Fibroblast of gingiva (primary cell): Measurements from ENCODE around the gene GARIN3.
A peak's percentile ranks its signal among the peaks of the same experiment; 100 is the strongest.
"Not testable (repeated sequence)": the region's sequence is repeated elsewhere in the genome, so short reads cannot be mapped to it uniquely, and the experiment has no call there.

ENCODE experiments used
- DNase-seq: peaks from one replicate; pipeline ENCODE4 v3.0.0-alpha.2; 2011; ENCODE audit warnings: low read depth

The GARIN3 gene

DNA sequence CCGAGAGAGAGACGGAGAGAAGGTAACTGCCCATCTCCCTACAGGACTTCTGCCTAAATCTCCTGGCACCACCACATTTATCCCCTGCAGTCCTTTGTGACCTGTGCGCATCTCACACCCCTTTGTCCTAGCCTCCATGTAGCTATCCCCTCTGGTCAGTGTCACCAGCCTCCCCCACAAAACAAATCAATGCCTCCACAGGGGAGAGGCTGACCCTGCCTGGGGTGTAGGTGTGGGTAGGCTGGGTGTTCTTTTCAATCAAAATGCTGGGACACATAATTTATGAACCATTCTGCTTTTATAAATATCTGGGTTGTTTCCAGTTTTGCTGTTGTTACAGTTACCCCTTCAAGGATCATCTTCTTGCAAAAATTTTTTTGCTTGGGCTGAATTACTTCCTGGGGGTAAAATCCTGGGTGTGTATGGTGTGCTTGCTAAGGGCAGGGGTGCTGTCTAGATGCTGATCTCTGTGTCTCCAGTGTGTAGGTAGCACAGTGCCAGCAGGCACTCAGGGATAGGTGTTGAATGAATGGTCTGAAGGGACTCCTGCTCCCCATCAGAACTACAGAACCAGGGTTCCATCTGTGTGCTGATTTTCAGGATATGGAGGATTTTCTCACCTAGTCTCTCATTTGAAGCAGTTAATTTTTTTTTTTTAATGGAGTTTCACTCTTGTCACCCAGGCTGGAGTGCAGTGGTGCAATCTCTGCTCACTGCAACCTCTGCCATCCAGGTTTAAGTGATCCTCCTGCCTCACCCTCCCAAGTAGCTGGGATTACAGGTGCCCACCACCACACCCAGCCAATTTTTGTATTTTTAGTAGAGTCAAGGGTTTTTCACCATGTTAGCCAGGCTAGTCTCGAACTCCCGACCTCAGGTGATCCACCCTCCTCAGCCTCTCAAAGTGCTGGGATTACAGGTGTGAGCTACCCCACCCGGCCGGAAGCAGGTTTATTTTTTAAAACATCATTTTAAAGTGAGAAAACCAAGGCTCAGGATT lies at the start of gene GARIN3:
GARIN3 (minus strand) TSS at position 51 of the 1,000 bp plus-strand sequence. CDS start 96 bp downstream, outside the sequence.
- no peak for DNase-seq

DNA sequence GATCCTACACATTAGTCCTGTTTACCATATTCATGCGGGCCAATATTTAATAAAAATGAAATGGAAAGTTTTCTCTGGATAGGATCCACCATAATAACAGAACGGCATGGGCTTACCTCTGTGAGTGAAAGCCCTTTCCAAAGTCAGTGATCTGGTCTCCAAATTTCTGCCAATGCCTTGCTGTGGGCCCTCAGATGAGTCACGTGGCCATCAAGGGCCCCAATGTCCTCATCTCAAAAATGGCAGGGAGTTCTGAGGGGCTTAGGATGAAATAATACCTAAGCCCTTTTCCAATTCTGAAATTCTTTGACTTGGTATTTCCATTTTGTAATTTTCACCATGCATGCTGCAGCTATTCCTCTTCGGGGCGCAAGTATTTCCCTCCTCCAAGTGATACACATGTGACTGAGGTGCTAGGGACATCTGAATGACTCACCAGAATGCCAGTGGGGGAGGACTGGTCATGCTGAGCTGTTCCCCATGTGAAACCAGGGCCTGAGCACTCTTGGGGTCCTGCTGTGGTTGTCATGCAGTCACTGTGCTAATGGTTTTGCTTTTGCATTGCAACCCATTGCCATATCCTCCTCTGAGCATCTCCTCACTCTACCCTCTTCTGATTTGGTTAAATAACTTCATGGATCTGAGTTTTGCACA lies 49.6 kb upstream of the GARIN3 start:
- DNase-seq: no peak

DNA sequence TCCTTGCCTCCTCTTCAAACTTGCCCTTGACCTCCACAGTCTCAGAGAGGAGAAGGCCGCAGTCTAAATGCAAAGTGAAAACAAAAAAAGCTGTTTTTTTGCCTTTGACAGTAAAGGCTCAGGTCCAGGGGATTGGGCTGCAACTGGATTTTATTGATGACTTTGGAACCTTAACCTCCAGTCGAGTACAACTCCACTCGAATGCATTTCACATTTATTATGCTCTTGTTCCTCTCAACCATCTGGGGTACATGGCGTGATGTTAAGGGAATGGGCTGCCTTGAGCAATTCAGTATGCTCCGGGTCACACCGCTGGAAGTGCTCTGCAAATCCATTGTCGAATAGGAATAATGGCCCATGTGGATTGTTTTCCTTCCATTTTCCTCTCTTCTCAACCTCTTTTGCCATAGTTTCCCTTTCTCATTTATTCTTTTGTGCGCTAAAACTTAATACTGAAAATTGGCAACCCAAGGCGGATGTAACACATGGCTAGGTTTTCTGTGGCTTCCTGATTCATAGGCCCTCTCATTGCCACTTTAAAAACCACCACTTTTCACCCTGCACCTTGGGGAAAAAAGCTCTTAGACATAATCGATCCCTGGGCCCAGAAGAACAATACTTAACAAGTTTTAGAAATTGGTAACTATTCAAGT lies 48.9 kb upstream of the GARIN3 start:
- DNase-seq: no peak

DNA sequence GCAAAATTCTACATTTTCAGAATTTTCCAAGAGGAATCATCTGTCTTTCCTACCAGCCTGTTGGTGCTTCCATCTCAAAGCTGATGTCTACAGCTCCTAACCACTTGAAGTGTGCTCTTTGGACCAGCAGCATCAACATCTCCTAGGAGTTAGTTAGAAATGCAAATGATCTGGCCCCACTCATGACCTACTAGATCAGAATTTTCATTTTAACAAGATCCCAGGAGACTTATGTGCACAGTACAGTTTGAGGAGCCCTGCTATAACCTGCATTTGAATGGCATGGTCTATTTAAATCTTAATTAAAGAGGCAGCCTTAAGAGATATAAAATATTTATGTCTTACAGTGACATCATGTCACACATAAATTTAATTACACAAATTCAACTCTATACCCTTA lies 48.4 kb upstream of the GARIN3 start:
- no peak for DNase-seq

DNA sequence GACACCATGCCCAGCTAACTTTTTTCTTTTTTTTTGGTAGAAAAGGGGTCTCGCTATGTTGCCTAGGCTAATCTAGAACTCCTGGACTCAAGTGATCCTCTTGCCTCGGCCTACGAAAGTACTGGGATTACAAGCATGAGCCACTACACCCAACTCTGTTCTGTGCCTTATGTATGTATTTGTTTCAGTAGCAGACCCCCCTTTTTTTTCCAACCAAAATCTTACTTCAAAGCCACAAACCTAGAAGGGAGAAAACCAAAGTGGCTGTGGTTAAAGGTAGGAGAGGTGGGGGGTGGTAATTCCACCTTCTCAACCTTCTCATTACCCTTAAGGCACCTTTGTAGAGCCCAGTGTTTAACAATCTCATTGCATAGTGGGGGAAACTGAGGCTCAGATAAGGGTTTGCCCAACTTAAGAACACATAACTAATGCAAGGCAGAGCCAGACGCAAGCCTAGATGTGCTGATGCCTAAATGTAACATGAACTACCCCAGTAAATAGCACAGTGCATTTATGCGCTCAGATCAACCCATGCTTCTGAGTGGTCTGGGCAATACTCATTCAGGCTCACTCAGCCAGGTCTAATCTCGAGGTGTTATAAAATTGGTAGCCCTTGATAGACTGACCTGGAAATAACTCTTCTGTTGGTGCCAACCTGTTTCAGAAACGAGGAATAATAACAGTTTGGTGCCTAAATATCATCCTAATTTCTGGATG lies 47.6 kb upstream of the GARIN3 start:
- no peak for DNase-seq

DNA sequence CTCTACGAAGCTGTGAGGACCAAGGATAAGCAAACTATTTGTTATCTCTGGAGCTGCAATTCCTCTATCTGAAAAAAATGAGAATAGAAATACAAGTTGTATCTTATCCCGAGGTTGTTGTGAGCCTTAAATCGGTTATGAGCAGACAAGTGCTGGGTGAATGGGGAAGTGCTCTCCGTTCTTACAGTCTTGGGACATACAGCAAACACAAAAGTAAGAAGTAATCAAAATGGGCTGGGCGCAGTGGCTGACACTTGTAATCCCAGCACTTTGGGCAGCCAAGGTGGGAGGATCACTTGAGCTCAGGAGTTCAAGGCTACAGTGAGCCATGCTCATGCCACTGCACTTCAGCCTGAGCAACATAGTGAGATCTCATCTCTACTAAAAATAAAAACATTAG lies 46.2 kb upstream of the GARIN3 start:
- no peak for DNase-seq

DNA sequence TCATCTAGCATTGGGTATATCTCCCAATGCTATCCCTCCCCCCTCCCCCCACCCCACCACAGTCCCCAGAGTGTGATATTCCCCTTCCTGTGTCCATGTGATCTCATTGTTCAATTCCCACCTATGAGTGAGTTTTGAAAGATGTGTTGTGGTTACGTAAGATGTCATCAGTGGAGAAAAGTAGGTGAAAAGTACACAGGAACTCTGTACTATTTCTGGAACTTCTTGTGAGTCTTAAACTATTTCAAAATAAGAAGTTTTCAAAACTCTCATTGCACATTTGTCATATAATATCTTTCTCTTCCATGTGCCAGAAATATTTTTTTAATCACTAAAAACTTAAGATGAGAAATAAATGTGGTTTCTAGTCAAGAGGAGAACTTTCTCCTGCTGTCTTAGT lies 44.6 kb upstream of the GARIN3 start:
- DNase-seq: peak; percentile 71

DNA sequence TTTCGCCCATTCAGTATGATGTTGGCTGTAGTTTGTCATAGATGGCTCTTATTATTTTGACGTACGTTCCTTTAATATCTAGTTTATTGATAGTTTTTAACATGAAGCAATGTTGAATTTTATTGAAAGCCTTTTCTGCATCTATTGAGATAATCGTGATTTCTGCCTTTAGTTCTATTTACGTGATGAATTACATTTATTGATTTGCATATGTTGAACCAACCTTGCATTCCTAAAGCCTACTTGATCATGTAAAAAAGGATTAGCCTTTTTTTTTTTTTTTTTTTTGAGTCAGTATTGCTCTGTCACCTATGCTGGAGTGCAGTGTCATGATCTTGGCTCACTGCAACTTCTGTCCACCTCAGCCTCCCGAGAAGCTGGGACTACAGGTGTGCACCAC lies 39.6 kb upstream of the GARIN3 start:
- DNase-seq: no peak

DNA sequence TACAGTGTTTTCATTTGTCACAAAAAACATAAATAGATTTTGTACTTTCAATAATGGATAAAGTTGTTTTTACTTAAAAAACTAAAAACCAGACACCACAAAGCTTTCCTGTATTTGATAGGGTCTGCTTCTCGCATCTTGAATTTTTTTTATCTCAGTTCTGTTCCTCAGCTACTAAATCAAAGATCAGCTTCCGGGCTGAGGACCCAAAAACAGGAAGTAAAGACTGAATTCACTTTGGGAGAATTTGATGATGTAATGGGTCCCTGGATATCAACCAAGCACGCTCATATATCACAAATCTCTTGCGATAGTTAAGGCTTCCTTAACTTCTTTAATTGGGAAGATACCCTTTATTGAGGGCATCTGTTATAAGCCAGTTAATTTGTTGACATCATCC lies 38.7 kb upstream of the GARIN3 start:
- DNase-seq: no peak

DNA sequence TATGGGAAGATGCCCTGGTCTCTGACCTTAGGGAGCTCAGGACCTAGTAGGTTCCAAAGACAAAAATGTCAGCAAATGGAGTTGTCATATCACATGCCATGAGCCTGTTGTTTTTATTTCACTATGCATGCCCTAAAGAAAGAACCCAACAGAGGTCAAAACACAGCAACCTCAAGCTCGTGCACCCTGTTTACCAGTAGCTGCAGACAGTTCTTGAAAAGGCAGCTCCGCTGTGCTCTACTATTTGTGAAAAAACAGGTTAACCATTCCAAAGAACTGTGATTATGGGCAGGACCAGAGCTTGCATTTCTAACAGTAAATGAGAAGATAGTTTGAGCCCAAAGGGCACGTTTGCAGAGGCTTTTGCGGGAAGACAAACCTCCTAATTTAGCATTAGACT lies 37.4 kb upstream of the GARIN3 start:
- no peak for DNase-seq

DNA sequence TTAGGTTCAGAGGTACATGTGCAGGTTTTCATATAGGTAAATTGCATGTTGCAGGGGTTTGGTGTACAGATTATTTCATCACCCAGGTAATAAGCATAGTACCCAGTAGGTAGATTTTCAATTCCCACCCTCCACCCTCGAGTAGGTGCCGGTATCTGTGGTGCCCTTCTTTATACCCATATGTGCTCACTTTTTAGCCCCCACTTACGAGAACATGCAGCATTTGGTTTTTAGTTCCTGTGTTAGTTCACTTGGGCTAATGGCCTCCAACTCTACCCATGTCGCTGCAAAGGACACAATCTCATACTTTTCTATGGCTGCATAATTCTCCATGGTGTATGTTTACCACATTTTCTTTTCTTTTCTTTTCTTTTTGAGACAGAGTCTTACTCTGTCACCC lies 35.8 kb upstream of the GARIN3 start:
- no peak for DNase-seq

DNA sequence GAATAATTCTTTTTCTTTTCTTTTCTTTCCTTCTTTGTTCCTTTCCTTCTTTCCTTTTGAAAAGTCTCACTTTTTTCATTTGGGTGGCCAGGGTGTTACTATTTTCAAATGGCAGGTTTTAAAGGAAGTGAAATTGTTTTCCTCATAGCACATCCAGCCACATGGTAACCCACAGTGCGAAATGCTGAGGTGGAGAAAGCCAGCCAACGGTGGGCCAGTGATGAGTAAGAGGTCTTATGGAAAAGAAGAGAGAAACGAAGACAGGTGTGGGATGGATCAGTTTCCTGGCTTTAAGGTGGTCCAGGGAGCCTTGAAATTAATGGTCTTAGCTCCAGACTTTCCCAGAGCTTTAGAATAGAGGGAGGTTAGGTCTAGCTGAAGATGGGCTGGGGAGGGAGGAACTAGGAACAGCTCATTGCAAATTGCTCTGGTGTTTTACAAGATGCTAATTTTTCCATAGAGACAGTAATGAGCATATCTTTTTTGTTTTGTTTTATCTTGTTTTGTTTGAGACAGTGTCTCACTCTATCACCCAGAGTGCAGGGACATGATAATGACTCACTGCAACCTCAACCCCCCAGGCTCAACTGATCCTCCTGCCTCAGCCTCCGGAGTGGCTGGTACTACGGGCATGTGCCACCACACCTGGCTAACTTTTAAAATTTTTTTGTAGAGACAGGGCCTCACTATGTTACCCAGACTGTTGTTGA lies 32.4 kb upstream of the GARIN3 start:
- no peak for DNase-seq

DNA sequence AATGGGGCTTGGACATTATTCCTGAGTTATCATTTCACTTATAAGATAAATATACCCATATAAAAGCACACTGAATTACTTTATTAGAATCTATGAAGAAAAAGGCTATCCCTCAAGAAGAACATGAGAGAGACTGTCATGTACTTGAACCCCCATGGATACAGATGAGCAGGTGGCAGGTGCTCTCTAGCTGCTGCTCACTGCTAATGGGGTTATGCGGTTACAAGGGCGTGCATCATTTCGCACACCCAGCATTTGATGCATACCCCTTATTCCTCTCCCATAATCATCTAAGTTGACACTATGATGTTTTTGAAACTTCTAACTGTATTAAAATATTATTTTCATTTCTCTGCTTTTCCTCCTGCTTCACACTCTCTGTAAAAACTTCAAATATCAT lies 31.0 kb upstream of the GARIN3 start:
- DNase-seq: no peak

DNA sequence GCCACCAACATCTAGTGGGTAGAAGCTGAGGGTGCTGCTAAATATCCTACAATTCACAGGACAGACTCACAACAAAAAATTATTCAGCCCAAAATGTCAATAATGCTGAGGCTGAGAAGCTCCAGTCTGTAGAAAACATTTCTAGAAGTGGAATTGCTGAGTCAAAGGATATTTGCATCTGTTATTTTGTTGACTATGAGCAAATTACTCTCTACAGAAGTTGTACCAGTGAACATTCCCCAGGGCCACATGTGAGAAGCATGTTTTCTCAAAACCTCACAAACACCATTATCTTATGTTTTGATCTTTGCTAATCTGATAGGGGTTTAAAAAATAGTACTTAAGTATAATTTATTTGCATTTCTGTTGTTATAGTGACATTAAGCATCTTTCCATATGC lies 30.0 kb upstream of the GARIN3 start:
- DNase-seq: no peak

DNA sequence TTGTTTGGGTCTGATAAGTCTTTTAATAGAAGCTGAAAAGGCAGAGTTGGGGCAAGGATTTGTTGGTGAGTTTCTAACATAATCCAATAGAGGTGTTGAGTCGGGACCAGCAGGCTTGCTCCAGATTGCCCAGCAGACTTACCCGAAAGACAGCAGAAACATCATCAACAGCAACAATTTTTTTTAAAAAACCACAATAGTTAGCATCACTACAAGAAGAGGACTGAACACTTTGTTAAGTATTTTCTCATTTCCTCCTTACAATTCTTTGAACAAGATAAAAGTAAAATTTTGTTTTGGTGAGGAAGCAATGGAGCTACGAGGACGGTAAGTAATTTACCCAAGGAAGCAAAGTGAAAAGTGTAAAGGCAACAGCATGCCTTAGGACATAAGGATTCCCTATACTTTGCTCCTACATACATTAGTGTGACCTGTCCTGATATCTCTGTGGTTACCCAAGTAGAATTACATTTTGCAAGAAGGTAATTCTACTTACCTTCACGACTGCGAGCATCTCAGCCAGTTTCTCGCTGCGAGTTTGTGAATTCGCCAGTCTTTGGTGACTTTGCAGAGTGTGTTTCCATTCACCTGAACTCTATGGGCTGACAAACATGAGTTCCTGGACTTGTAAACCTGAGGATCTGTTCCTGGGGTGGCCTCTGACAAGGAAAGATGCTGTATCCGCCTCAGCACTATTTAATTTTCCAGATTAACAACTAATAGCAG lies 27.8 kb upstream of the GARIN3 start:
- no peak for DNase-seq

DNA sequence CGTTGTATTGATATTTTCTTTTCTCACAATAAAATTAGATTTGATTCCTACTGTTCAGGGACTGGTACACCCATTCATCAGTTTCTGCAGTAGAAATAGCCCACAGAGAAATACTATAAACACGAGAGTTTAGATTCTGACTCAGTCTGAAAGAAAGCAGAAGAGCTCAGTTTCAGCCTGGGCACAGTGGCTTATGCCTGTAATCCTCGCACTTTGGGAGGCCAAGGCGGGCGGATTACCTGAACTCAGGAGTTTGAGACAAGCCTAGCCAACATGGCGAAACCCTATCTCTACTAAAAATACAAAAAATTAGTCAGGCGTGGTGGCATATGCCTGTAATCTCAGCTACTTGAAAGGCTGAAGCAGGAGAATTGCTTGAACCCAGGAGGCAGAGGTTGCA lies 23.2 kb upstream of the GARIN3 start:
- DNase-seq: no peak

DNA sequence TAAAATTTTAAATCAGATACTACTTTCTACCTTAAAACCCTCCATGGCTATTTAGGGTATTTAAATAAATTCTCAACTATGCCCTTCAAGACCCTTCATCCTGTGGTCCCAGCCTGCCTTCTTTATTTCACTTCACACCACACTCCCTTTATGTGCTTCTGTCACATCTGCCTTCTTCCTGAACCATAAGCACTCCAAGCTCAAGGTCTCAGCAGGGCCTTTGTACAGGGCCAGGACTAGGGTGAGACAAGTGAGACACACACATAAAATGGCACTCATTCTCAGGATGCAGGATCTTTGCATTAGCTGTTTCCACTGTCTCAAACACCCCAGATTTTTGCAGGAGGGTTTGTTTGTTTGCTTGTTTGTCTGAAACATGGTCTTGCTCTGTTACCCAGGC lies 22.2 kb upstream of the GARIN3 start:
- no peak for DNase-seq

DNA sequence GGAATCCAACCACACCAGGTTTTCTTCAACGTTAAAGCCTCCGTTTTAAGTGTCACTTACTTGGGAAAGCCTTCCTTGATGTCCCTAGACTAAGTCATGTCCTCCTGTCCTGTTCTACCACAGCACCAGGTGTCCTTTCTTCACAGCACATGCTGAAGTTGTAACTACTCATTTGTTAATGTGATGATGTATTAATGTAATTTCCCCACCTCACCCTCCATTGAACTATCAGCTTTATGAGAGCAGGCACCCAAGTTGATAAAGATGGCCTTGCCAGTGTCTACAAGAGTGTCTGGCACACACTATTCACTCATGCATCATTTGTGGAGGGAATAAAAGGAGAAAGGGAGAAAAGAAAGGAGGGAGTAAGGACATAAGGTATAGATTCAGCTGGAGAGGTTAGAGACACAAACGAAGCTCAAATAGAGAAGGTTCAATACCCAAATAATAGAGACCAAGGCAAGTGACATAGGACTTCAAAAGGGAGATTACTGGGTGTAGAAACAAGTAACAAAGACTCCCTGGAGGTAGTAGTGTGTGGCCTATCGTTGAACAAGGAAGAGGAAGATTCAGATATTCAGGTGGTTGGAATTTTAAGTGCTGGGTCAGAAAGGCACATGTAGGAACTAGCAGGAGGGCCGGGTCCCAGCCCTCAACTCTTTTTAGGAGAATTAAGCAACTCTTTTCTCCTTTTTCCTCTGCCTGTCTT lies 21.1 kb upstream of the GARIN3 start:
- no peak for DNase-seq

DNA sequence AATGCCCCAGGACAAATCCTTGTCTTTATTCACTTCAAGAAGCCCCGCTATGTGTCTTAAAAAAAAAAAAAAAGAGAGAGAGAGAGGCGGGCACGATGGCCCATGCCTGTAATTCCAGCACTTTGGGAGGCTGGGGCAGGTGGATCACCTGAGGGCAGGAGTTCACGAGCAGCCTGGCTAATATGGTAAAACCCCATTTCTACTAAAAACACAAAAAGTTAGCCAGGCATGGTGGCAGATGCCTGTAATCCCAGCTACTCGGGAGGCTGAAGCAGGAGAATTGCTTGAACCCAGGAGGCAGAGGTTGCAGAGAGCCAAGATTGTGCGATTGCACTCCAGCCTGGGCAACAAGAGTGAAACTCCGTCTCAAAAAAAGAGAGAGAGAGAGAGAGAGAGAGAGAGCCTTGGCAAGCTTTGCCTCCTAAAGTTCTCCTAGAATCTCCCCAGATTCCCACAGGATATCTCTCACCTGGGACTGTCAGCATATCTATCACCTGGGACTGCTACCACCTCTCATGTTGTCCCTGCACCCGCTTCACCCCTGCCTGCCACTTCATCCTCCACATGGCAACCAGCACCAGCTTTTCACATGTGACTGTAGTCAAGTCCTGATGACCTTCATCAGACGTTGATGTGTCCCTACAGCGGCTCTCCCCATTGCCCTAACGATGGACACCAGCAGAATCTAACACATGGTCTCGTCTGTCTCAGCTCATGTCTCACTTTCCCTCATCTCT lies 20.4 kb upstream of the GARIN3 start:
- no peak for DNase-seq

DNA sequence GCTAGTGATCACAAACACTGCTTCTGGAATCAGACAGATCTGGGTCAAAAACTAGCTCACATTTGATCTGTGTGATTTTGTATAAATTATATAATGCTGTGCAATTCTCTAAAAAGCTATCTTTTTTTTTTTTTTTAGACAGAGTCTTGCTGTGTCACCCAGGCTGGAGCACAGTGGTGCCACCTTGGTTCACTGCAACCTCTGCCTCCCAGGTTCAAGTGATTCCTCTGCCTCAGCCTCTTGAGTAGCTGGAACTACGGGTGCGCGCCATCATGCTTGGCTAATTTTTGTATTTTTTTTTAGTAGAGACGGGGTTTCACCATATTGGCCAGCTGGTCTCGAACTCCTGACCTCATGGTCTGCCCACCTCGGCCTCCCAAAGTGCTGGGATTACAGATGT lies 19.1 kb upstream of the GARIN3 start:
- DNase-seq: not testable (repeated sequence)
